Measurements from ENCODE around the gene SDC1.
"Not testable (repeated sequence)": the region's sequence is repeated elsewhere in the genome, so short reads cannot be mapped to it uniquely, and the experiment has no call there.

SDC1 gene

GRCh38 chr2:20201671-20202070 is 23.3 kb downstream of the SDC1 start:
- DNase-seq: no peak
- in situ Hi-C loops (cut with MboI; ENCODE audit: low pct_unique_long_range_greater_than_20kb, low sequenced_read_pairs): no loop called here

GRCh38 chr2:20200697-20201555 is 24.0 kb downstream of the SDC1 start:
- in situ Hi-C loops (cut with MboI; ENCODE audit: low pct_unique_long_range_greater_than_20kb, low sequenced_read_pairs): no loop called here
- no peak for DNase-seq

- in situ Hi-C loops (cut with MboI; ENCODE audit: low pct_unique_long_range_greater_than_20kb, low sequenced_read_pairs): no loop called here
- no peak for DNase-seq
These were observed 25.2 kb downstream of the SDC1 start for GRCh38 chr2:20199633-20200270.

GRCh38 chr2:20198796-20199632 is 25.9 kb downstream of the SDC1 start:
- no peak for DNase-seq
- in situ Hi-C loops (cut with MboI; ENCODE audit: low pct_unique_long_range_greater_than_20kb, low sequenced_read_pairs): no loop called here

GRCh38 chr2:20198001-20198400 is 26.9 kb downstream of the SDC1 start:
- in situ Hi-C loops (cut with MboI; ENCODE audit: low pct_unique_long_range_greater_than_20kb, low sequenced_read_pairs): no loop called here
- DNase-seq: no peak

GRCh38 chr2:20197192-20197591 is 27.7 kb downstream of the SDC1 start:
- DNase-seq: no peak
- in situ Hi-C loops (cut with MboI; ENCODE audit: low pct_unique_long_range_greater_than_20kb, low sequenced_read_pairs): no loop called here

GRCh38 chr2:20196657-20197161 is 28.2 kb downstream of the SDC1 start:
- in situ Hi-C loops (cut with MboI; ENCODE audit: low pct_unique_long_range_greater_than_20kb, low sequenced_read_pairs): no loop called here
- no peak for DNase-seq

GRCh38 chr2:20196053-20196656 is 28.8 kb downstream of the SDC1 start:
- DNase-seq: no peak
- in situ Hi-C loops (cut with MboI; ENCODE audit: low pct_unique_long_range_greater_than_20kb, low sequenced_read_pairs): no loop called here

GRCh38 chr2:20195431-20196033 is 29.4 kb downstream of the SDC1 start:
- in situ Hi-C loops (cut with MboI; ENCODE audit: low pct_unique_long_range_greater_than_20kb, low sequenced_read_pairs): no loop called here
- DNase-seq: no peak

- in situ Hi-C loops (cut with MboI; ENCODE audit: low pct_unique_long_range_greater_than_20kb, low sequenced_read_pairs); DNase-seq: not testable (repeated sequence)
These were observed 29.9 kb downstream of the SDC1 start for GRCh38 chr2:20195016-20195411.

GRCh38 chr2:20194097-20195015 is 30.6 kb downstream of the SDC1 start:
- no peak for DNase-seq
- in situ Hi-C loops (cut with MboI; ENCODE audit: low pct_unique_long_range_greater_than_20kb, low sequenced_read_pairs): no loop called here

- DNase-seq: no peak
- in situ Hi-C loops (cut with MboI; ENCODE audit: low pct_unique_long_range_greater_than_20kb, low sequenced_read_pairs): no loop called here
These were observed 31.7 kb downstream of the SDC1 start for GRCh38 chr2:20193185-20193584.

- in situ Hi-C loops (cut with MboI; ENCODE audit: low pct_unique_long_range_greater_than_20kb, low sequenced_read_pairs): no loop called here
- DNase-seq: no peak
These were observed 32.1 kb downstream of the SDC1 start for GRCh38 chr2:20192781-20193180.

- no peak for DNase-seq
- in situ Hi-C loops (cut with MboI; ENCODE audit: low pct_unique_long_range_greater_than_20kb, low sequenced_read_pairs): no loop called here
These were observed 33.0 kb downstream of the SDC1 start for GRCh38 chr2:20191714-20192569.

GRCh38 chr2:20190876-20191713 is 33.8 kb downstream of the SDC1 start:
- in situ Hi-C loops (cut with MboI; ENCODE audit: low pct_unique_long_range_greater_than_20kb, low sequenced_read_pairs): no loop called here
- DNase-seq: no peak

- DNase-seq: no peak
These were observed 34.8 kb downstream of the SDC1 start for GRCh38 chr2:20190170-20190569.

More at GRCh38 chr2:20190170-20190569, 34.8 kb downstream of the SDC1 start:
- in situ Hi-C loops (cut with MboI; ENCODE audit: low pct_unique_long_range_greater_than_20kb, low sequenced_read_pairs): no loop called here

Data from KBM-7 (cell line).